Ammon's horn (tissue), 1 donor: ENCODE data around the gene ARHGEF10L.
A peak's percentile ranks its signal among the peaks of the same experiment; 100 is the strongest.
"Not testable (repeated sequence)": the region's sequence is repeated elsewhere in the genome, so short reads cannot be mapped to it uniquely, and the experiment has no call there.

Source experiments
- DNase-seq: peaks from one replicate; pipeline ENCODE4 v3.0.0-alpha.2; 2016; ENCODE audit warnings: low spot score

ARHGEF10L gene, protein sequence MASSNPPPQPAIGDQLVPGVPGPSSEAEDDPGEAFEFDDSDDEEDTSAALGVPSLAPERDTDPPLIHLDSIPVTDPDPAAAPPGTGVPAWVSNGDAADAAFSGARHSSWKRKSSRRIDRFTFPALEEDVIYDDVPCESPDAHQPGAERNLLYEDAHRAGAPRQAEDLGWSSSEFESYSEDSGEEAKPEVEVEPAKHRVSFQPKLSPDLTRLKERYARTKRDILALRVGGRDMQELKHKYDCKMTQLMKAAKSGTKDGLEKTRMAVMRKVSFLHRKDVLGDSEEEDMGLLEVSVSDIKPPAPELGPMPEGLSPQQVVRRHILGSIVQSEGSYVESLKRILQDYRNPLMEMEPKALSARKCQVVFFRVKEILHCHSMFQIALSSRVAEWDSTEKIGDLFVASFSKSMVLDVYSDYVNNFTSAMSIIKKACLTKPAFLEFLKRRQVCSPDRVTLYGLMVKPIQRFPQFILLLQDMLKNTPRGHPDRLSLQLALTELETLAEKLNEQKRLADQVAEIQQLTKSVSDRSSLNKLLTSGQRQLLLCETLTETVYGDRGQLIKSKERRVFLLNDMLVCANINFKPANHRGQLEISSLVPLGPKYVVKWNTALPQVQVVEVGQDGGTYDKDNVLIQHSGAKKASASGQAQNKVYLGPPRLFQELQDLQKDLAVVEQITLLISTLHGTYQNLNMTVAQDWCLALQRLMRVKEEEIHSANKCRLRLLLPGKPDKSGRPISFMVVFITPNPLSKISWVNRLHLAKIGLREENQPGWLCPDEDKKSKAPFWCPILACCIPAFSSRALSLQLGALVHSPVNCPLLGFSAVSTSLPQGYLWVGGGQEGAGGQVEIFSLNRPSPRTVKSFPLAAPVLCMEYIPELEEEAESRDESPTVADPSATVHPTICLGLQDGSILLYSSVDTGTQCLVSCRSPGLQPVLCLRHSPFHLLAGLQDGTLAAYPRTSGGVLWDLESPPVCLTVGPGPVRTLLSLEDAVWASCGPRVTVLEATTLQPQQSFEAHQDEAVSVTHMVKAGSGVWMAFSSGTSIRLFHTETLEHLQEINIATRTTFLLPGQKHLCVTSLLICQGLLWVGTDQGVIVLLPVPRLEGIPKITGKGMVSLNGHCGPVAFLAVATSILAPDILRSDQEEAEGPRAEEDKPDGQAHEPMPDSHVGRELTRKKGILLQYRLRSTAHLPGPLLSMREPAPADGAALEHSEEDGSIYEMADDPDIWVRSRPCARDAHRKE (N-terminal part only)

GRCh38 chr1:17539477-17540254, at the start of gene ARHGEF10L:
TSS of gene ARHGEF10L (plus strand) at chr1:17539698. CDS start at chr1:17580596, 40,898 bp downstream.
- peak; percentile 22 for DNase-seq

GRCh38 chr1:17489768-17490417, 49.6 kb upstream of the ARHGEF10L start:
- not testable (repeated sequence) for DNase-seq

- not testable (repeated sequence) for DNase-seq
These were observed 48.8 kb upstream of the ARHGEF10L start for GRCh38 chr1:17490667-17491066.

- DNase-seq = peak; percentile 66
These were observed 45.3 kb upstream of the ARHGEF10L start for GRCh38 chr1:17494114-17494729.

DNA sequence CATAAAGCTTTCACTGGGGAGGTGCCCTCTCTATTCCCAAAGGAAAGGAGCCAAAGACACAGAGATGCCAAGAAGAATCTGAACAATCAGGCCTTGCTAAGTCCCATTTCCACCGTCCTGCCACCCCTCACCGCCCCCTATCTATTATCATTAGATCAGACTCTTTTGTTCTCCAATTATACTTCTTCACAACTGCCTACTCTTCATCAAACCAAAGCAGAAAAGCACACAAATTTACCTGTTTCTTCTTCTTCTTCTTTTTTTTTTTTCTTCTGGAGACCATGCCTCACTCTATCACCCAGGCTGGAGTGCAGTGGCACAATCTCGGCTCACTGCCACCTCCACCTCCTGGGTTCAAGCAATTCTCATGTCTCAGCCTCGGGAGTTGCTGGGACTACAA, 43.1 kb upstream of the ARHGEF10L start:
- no peak for DNase-seq

DNA sequence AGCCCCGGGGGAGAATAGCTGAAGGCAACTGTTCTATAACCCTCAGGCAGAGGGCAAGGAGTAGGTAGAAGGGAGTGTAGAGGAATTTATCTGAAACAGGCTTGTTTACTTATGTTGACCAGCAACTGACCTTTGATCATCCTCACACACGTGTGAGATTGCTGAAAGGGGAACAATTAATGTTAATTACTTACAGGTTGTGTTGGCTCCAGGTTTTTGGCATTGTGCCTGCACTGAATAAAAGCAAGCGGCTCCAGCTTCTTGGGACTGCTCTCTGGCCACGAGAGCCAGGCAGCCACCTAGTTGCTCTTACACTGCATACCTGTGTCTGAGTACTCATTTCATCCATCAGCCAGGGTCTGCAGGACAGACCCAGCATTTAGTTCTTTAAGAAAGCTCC, 41.3 kb upstream of the ARHGEF10L start:
- DNase-seq = no peak

DNA sequence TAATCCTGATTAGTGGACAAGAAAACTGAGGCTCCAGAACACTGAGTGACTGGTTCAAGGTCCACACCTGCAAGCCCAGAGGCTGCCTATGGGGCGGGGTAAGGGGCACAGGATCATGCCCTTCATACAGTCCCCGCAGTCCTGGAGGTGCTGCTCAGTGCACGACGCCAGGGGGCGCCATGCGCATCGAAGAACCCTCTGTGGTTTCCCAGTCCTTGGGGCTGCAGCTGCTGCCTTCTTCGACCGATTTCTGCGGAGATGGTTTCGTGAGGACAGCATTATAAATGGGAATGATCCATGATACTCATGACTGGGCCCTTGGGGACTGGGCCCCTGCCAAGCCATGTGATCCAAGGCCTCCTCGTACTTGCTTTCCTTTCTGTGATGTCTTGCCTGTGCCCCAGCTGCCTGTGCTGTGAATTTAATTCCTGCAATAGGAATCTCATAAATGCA, 37.1 kb upstream of the ARHGEF10L start:
- DNase-seq = peak; percentile 90

GRCh38 chr1:17503146-17503545, 36.4 kb upstream of the ARHGEF10L start:
- no peak for DNase-seq

DNA sequence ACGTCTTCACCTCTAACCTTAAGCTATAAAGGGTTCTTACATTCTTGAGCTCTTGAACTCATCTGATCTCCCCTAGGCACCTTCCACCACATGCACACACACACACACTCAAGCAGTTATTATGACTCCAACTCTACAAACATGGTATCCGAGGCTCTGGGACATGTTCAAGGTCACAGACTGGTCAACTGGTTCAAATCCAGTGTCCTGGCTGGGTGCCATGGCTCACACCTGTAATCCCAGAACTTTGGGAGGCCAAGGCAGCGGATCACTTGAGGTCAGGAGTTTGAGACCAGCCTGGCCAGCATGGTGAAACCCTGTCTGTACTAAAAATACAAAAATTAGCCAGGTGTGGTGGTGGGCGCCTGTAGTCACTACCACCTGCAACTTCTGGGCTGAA, 32.3 kb upstream of the ARHGEF10L start:
- not testable (repeated sequence) for DNase-seq

DNA sequence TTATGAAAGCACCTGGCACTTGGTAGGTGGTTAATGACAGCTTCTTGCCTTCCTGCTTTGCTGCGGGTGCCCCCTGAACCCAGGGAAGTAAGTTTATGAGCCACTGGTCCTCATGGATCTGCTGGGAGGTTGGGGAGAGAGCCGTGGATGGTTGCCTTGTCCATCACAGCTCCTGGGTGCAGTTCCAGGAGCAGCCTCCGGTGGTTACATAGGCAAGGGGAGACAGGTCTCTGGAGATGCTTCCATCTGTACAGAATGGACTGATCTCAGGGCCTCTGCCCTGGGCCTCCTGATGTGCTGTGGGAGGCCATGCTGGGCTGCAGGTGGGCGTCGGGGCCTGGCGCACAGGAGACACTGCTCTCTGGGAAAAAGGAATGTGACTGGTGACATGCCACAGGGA, 31.6 kb upstream of the ARHGEF10L start:
- no peak for DNase-seq

DNA sequence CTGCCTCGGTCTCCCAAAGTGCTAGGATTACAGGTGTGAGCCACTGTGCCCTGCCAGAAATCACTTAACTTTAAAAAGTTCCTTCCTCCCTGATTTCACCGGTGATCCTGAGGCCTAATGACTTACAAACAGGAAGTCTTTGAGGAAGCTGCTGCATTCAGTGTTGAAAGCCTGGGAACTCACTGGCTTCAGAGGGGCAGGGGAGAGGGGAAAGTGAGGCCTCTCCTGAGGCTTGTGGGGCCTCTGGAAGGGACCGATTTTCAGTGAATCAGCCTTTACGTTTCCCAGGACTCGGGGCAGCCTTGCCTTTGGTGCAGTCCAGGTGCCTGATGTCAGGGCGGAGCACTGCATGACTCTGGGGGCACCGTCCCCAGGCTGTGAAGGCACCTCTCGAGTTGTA, 30.1 kb upstream of the ARHGEF10L start:
- DNase-seq = no peak

- DNase-seq = no peak
These were observed 29.4 kb upstream of the ARHGEF10L start for GRCh38 chr1:17510138-17510537.

- DNase-seq = no peak
These were observed 28.3 kb upstream of the ARHGEF10L start for GRCh38 chr1:17511188-17511587.

DNA sequence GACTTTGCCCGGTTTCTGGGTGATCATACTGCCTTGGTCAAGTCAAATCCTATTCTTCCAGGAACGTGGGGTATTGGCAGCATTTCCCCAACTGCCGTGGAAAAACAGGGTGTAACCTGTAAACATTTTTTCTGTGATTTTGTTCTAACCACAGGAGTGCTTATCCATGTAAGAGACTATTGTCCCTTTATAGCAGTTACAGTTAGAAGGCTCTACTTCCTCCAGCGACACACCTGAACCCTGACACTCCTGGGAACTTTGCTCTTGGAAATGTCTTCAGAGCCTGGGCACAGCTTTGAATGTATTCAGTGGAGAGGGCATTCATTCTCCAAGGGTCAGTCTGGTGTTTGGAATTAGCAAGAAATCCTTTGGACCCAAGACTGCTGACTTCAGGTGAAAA, 26.4 kb upstream of the ARHGEF10L start:
- no peak for DNase-seq

DNA sequence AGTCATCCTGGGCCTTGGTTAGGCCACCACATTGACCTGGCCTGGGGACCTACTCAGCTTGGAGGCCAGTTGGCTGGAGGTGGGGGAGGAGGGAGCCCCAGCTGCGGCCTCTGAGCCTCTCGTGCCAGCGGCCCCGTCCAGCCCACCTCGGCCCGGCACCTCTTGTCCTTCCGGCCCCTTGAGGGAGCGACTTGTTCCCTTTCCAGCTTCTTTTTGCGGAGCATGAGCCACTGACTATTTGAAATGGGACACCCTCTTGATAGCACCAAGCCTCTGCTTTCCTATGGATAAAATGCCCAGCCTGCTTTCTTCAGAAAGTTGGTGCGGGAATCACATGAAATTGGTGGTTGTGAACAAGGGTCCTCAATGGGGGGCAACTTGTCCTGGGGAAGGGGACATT, 24.7 kb upstream of the ARHGEF10L start:
- DNase-seq = no peak

DNA sequence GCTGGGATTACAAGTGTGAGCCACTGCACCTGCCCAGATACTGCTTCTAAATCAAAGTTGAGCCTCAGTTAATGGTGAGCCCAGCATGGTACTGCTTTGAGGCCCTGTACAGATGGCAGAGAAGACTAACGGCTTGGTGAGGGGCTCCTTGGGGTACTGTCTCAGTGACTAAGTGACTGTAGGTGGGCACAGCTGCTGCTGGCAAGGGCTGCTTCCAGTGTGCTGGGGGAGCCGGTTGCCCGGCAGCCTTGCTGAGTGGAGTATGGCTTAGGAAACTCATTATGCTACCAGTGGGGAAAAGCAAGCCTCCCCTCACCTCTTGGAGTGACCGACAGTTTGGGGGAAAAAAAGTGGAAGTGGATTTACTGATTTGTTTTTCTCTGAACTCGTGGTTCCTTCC, 23.6 kb upstream of the ARHGEF10L start:
- DNase-seq = no peak

- DNase-seq = no peak
These were observed 22.9 kb upstream of the ARHGEF10L start for GRCh38 chr1:17516303-17517214.

GRCh38 chr1:17520041-17520440, 19.5 kb upstream of the ARHGEF10L start:
- no peak for DNase-seq
